ENCODE data around the gene CHD1.

The CHD1 gene

DNA sequence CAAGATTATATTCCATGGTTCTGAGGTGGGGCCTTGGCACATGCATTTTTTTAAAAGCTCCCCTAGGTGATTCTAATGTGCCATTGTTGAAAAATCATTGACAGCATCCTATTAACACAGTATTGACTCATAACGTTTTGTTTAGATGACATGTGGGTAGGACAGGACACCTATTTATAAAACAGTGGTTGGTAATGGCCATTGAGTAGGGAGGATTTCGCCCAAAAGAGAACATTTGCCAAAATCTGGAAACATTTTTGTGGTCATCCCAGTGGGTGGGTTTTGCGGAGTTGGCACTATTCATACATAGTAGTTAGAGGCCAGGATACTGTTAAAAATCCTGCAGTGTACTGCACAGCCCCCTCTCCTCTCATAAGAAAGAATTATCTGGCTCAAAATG, 6.4 kb upstream of the CHD1 start:
- DNase-seq (ENCODE audit: low spot score): no peak

DNA sequence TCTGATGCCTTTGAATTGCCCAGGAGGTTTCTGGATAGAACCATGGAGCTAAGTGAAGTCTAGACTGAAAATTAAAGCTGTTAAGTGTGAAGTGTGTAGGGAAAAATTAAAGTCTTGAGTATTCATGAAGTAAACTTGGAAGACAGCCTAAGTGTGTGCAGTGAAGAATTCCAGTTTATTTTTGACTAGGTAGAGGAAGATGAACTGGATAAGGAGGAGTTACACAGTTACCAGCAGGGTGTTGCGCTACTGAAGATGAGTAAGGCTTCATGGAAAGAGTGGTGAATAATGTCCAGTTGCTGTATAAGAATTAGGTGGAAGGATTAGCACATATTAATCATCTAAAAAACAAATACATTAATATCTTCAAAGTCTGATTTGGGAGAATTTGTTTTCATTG, 5.7 kb upstream of the CHD1 start:
- DNase-seq (ENCODE audit: low spot score): no peak

DNA sequence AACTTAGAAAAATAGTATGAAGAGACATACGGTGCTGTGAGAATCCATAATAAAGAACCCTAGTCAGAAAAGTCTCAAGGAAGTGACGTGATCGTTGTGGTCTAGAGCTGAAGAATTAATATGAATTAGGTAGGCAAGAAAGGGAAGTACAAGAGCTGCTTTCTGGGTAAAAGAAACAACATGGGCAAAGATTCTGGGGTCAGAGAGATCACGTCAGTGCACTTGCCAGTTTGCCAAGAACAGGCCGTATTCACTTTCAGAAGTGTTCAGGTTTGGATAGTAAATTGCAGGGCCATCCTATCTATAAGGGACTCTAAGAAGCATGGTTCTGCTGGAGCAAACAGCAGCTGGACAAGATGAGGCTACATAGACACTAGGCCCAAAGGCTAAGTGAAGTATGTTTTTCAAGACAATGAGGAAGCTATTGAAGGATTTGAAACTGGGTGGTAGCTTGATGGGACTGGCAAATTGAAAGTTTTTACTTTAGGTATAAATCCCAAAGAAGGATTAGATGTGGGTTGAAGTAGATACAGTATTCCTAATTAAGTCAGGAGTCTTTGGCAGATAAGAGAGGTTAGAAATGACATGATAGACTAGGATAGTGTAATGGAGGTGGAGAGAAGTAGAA, 4.8 kb upstream of the CHD1 start:
- DNase-seq (ENCODE audit: low spot score): no peak

DNA sequence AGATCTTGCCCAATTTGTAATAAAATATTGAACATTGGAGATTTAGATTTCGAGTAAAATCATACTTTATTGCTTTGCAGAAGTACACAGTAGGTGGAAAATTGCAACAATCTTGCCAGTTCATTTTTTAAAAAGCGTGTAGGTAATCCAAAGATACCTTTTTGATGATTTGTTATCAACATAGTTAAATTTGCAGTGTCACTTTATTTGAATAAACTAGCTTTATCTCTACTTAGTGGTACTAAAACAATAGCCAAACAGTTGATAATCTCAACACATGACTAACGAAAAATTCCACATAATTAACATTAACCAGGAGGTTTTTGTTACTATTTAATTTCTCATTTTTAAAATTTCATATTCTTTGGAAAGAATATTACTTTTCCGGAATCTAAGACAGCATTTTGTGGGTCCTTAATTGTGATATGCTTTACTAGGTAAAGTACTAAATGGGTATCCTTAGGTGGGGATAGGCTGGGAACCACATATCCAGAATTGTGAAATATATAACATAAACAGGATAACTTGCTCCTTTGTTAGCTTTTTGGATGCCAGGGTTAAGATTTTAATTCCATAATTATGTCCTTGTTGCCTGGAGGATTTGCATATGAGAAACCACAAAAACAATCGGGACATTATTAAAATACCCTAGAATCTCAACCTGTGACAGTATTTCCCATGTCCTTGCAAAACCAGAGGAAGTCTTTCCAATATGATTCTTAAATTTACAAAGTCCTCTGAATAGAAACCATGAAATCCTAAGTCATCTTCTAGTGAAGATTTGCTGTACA, 2.4 kb upstream of the CHD1 start:
- DNase-seq (ENCODE audit: low spot score): no peak

DNA sequence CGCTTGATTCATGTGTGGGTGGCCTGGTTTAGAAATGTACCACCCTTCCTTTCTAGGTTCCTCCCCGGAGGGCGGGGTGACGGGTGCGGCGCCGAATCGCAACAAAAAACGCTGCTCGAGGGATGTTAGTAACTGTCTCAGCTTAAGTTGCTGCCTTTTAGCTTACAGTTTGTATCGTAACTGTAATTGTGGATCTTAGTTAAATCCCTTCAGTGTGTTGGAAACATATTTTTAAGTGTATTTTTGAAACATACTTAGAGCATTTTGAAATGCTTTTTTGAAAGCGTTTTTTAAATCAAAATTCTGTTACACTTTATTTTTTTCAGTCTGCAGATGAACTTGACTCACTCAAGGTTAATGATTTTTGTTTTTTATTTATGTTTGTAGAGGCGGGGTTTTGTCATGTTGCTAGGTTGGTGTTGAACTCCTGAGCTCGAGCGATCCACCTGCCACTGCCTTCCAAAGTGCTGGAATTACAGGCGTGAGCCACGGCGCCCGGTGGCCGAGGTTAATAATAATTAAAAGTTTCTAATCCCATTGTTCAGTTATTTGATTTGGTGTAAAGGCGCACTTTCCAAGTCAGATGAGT, 997 bp upstream of the CHD1 start:
- DNase-seq (ENCODE audit: low spot score): no peak

DNA sequence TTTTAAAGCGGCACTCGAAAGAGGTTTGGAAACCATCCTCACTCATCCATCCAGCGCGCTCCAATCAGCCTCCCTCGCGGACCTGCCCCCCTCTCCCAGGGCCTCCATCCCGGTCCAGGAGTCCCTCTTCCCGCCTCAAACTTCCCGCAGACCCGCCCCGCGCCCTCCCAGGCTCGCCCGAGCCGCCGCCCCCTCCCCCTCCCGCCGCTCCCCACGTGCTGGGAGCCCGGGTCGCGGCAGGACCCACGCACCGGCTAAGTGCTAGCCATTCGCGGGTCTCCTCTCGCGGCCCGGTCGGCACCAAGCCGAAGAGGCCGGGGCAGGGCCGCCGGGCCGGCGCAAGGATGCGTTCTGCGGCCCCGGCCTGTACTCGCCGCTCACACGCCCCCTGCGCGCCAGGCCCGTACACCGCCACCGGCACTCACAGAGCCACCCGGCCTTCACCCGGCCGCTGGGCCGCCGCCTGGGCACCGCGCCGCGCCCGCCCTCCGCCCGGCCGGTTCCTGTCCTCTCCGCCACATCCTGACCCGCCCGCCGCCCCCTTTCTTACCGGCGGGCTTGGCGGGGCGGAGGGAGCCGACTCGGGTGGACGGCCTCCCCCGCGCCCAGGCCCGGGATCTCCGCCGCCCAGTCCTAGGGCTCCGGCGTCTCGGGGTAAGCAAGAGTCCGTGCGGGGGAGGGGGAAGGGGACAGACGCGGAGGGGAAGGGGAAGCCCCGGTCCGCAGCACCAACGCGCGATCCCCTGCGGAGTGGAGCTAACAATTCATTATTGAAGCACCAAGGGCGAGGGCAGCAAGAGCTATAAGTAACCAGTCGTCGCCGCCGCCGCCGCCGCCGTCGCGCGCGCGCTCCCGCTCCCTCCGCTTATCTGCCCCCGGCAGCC, 576 bp downstream of the CHD1 start:
- DNase-seq (ENCODE audit: low spot score): peak; percentile 36

DNA sequence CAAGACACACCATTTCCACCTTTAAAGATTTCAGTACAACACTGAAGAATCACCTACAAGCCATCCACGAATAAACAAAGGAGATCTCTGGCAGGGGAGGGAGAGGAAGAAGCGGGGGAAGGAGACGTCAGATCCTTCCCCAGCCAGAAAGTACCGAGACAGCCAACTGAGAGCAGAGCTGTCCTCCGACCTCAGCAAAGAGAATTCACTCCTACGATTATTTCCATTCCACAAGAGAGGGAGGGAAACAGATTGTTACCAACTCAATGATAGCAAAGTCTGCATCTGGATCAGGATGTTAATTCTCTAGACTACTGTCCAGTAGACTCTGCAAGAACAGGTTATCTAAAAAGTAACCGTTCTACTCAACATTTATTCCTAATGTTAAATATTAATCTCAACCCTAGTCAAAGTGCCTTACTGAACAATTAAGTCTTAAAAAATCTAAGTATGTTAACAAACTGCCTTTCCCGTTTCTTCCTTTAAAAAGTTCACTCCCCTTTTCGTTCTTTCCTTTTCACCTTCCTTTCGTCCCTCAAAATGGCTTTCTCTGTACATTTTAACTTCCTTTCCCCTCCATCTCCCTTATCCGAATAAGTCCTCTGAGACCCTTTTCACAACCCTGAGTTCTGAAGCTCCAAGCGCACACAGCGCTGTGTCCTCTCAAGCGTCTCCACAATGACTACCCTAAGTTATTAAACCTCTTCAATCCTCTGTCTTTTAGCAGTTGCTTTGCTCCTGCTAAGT, 1.4 kb downstream of the CHD1 start:
- peak; percentile 47 for DNase-seq (ENCODE audit: low spot score)

DNA sequence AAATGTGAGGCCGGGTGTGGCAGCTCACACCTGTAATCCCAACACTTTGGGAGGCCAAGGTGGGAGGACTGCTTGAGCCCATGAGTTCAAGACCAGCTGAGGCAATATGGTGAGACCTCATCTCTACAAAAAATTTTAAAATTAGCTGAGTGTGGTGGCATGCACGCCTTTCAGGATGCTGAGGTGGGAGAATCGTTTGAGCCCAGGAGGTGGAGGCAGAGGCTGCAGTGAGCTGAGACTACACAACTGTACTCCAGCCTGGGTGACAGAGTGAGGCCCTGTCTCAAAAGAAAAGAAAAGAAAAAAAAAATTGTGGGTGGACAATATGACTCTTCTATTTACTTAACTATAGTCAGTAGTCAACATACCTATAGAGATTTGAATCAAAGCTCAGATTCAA, 4.8 kb downstream of the CHD1 start:
- no peak for DNase-seq (ENCODE audit: low spot score)

DNA sequence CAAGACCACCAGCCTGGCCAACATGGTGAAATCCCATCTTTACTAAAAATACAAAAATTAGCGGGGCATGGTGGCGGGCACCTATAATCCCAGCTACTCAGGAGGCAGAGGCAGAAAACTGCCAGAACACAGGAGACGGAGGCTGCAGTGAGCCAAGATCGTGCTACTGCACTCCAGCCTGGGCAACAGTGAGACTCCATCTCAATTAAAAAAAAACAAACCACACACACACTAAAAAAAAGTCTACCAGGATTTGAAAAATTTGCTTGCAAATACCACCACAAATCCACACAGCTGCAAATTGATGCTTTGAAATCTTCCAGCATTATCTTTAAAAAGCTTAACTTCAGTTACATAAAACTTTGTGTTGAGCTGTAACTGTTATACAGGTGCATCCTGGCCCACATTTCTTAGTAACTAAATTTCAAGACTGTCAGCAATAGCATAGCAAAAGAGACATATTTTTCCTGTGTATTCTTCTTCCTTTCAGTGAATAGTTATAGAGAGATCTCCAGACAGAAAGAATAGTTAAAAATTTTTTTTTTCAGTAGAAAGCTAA, 6.8 kb downstream of the CHD1 start:
- no peak for DNase-seq (ENCODE audit: low spot score)

DNA sequence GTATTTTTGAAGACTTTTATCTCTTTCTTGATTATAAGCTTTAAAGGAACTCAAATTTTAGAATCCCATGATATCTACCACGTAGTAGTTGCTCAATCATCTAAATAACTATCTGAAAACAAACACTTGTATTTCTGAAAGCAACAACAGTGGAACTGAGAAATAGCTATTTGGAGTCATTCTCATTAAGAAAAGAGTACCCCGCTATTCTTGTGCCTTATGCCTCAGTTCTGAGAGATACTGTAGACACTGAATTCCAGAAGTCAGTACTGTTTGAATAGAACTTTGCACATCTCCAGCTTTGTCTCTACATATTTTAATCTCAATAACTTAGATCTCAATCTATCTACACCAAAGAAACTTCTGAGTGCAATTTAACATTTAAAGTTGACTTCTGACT, 11.4 kb downstream of the CHD1 start:
- DNase-seq (ENCODE audit: low spot score): no peak

DNA sequence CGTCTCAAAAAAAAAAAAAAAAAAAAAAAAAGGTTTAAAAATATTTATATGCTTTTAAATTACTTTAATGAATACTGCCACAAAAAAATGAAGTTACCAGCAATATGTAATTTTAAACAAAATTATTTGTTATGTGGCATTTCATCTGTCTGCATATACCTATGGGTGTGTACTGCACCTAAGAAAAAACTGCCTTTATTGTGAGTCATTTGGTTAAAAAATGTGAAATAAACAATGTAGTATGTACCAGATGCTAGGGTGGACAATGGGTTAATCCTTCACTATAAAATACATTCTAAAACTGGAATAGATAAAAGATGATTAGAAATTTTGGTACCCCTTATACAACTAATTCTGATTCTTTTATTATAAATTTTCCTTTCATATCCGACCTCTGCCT, 12.3 kb downstream of the CHD1 start:
- DNase-seq (ENCODE audit: low spot score): no peak

DNA sequence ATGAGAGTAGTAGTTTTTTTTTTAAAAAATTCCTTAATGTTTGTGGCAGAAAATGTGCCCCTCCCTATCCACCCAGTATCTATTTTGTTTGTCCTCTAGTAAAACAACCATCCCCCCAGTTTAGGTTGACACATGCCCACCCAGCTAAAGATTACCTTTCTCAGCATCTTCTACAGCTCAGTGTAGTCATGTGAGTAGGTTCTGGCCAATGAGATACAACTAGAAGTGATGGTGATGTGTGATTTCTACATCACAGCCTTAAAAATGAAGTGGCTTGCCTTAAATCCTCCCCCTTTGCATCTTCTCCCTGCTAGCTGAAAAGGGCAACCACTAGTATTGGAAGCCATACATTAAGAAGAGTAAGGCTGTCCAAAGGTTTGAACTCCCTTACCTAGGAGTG, 14.9 kb downstream of the CHD1 start:
- no peak for DNase-seq (ENCODE audit: low spot score)

DNA sequence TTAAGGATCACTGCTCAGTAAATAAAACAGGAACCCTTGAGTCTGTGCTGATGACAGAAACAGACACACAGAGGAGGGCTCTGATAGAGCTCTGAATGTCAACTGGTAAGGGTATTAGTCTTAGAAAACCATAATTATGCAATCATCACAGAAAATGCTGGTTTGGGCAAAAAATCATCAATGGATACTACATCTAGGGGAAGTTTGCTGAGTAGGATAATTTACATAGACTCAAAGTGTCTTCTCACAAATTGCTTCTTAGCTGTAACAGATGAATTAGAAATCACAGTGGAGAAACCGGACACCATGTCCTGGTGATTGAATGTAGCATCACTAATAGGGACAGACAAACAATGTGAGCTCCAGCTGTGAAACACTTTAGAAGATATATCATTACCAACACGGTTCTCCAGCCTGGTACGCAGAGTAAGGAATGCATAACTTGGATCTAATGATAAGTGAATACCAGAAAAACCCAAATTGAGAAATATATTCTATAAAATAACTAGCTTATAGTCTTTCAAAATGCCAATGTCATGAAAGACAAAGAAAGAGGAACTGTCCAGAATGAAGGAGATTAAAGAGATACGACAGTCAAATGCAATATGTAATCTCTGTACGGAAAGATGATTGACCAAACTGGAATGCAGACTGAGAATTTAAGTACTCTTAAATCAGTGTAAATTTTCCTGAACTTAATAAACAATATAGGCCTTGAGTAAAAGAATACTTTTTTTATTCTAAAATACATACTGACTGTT, 17.3 kb downstream of the CHD1 start:
- no peak for DNase-seq (ENCODE audit: low spot score)

DNA sequence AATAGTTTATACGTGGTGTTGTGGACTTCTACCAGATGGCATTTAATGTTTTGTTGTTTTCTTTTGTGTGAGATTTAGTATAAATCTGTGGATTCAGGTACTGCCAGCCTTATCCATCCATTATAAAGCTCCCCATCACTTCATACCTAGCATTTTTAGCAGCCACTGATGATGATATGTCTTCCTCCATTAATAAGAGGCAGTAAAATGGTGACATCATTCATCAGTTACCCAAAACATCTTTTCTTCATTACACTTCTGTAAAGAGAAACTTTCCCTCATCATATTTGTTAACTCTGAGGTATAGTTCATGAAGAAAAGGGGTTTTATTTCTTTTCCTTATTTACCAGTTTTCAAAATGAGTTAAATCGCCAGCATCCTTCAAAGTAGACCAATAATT, 19.4 kb downstream of the CHD1 start:
- no peak for DNase-seq (ENCODE audit: low spot score)

DNA sequence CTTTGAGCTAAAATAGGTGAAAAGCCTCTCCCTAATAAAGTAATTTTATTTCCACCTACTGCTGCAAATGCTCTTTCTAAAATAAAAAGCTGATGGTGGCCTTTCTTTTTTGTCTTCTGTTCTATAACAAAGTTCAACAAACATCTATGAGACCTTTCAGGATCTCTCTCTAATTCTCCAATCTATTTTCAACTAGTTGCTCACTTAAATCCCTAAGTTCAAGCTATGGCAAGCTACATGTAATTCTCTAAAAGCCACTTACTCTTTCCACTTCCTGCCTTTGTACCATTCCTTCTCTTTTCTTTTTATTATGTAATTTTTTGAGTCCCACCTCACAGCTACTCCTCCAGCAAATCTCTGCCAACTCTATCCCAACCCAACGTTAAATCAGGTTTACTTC, 20.9 kb downstream of the CHD1 start:
- no peak for DNase-seq (ENCODE audit: low spot score)

DNA sequence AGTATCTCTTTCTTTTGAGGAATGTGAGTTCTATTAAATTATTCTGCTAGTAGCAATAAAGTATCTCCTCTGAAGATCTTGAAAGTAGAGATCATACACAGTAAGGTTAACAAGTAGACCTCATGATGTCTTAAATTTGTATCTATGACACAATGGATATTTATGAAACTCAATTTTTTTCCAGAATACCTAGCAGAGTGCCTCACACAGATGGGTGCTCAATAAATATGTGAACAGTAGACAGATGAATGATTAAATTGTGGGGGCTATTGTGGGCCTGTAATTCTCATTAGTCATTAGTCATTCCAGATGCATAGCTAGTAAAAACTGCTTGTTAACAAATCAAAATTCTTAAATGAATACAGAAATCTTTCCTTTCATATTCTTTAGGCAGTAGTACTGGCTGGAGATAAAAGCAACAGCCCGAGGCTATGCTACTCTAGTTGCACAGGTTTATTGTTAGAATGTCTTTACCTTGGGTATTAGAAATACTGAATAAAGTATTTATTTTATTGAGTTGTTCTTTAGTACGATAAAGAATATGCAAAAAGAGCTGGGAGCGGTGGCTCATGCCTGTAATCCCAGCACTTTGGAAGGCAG, 22.0 kb downstream of the CHD1 start:
- no peak for DNase-seq (ENCODE audit: low spot score)

DNA sequence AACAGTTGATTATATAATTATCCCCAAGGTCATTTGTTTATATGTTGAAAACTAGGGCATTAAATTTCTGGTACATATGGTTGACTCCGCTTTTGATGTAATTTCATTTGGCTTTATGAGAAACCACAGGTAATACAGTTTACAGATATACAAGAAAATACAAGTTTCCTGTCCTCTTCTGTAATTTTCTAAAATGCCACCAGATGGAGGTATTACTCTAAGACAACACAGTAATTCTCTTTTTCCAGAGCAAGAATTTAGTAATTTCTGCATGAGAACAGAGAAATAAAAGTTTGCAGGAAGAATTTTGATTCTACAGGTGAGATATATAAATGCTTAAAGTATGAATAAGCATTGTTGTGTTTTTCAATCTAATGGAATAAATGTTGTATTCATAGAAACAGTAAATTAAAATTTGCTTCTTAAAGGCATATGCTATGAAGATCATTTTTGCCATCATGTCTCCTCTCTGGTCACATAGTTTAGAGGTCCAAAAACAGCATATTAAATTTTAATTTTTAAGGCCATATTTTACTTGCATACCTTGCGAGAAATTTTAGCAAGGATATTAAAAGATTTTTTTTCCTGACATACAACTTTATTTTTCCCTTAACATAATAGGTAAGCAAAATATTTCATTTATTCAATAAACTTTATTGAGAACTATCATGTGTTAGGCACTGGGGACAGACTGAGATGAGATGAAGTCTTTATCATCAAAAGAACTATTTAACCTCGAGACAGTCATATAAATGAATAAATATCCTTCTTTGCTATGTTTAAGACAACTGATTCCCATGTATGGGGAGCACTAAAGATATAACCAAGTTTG, 22.7 kb downstream of the CHD1 start:
- peak; percentile 61 for DNase-seq (ENCODE audit: low spot score)

DNA sequence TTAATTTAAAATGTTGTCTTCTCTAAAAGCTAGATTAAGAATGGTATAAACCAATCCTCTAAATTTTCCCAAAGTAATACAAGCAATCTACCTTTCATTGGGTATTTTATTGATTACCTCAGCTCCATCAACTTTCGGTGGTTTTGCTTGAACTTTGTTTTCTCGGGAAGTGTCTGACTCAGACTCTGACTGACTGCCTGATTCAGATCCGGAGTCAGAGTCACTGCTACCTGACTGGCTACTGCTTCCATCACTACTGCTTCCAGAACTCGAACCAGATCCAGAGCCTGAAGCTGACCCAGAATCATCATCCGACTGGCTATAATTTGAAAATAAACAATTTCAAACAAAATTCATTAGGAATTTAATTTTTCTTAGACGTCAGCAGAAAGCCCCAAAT, 24.0 kb downstream of the CHD1 start:
- no peak for DNase-seq (ENCODE audit: low spot score)

DNA sequence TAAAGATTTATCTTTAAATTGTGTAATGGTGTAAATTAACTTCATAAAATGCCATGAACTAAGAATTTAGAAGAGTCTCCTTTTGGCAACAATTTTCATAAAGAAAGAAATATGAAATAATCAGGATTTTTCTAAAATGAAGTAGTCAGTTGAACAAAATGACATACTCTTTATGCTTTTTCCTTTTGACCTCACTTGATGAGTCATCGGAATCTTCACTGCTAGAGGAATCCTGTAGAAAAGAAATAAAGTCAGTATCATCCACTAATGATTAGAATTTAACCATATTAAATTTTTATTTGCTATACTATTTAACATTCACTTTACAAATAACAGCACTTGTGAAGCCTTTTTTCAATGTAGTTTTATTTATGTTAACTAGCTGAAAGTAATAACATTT, 26.1 kb downstream of the CHD1 start:
- no peak for DNase-seq (ENCODE audit: low spot score)

DNA sequence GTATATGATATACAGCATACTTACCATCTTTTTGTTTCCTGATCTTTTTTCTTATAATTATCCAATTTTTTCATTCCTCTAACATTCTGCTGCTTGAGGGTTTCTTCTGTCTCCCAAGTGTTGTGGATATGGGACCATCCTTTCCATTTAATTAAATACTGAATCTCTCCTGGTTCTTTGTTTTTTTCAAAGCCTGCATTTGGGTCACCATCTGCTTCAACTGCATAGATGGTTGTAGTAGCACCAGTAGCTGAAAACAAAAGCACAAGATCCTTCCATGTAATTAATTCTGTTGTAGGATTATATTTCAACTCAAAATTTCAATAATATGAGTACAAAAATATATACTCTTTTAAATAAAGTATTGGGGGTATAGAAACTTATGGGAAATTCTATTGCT, 29.4 kb downstream of the CHD1 start:
- no peak for DNase-seq (ENCODE audit: low spot score)

Data from kidney capillary endothelial cell (primary cell).